GM23338 (cell line): ENCODE measurements around the gene FGFR2. TPM values are rescaled to one million over a fixed set of nuclear protein-coding genes. Genes with fewer than 3 reads are reported as not detected.

Experiments used
- ATAC-seq: fragments of 200-7000 bp; cut with Tn5 transposase; 3 replicates; pipeline ENCODE4 v1.9.1; 2020
- DNase-seq: peaks from one replicate; pipeline ENCODE4 v3.0.0-alpha.2; 2015; ENCODE audit warnings: low spot score
- H2AFZ ChIP-seq: fragments of 200-600 bp; sonication (generic); 2 replicates; pipeline ENCODE4 v1.8.0; 2016; ENCODE audit warnings: antibody characterized with exemption, mild to moderate bottlenecking, moderate library complexity
- H3F3A ChIP-seq: fragments of 200-600 bp; sonication (generic); replicated peaks from 2 replicates; pipeline ENCODE4 v1.8.0; 2017; ENCODE audit warnings: antibody characterized with exemption, mixed run types, low read depth
- H3K27ac ChIP-seq: fragments of 200-600 bp; sonication (generic); 2 replicates; pipeline ENCODE4 v1.6.1; 2016; ENCODE audit warnings: low read depth
- H3K27me3 ChIP-seq: fragments of 200-600 bp; sonication (generic); 2 replicates; pipeline ENCODE4 v1.8.0; 2016; ENCODE audit warnings: mild to moderate bottlenecking, mixed run types, moderate library complexity; ENCODE audit not compliant: insufficient read depth
- H3K36me3 ChIP-seq: fragments of 200-600 bp; sonication (generic); 2 replicates; pipeline ENCODE4 v1.8.0; 2016; ENCODE audit warnings: mild to moderate bottlenecking; ENCODE audit not compliant: insufficient read depth
- H3K4me1 ChIP-seq: fragments of 200-600 bp; sonication (generic); 2 replicates; pipeline ENCODE4 v1.8.0; 2016; ENCODE audit warnings: mild to moderate bottlenecking, moderate library complexity; ENCODE audit not compliant: insufficient read depth
- H3K4me2 ChIP-seq: fragments of 200-600 bp; sonication (generic); 2 replicates; pipeline ENCODE4 v1.7.1; 2017; ENCODE audit warnings: mixed run types
- H3K4me3 ChIP-seq: fragments of 200-600 bp; sonication (generic); 2 replicates; pipeline ENCODE4 v1.6.1; 2016; ENCODE audit warnings: mixed run types
- H3K79me2 ChIP-seq: fragments of 200-600 bp; sonication (generic); replicated peaks from 2 replicates; pipeline ENCODE4 v1.8.0; 2017; ENCODE audit warnings: mild to moderate bottlenecking; ENCODE audit not compliant: insufficient read depth
- H3K9me2 ChIP-seq: fragments of 200-600 bp; sonication (generic); 2 replicates; pipeline ENCODE4 v1.8.0; 2017; ENCODE audit not compliant: insufficient read depth
- H4K20me1 ChIP-seq: fragments of 200-600 bp; sonication (generic); replicated peaks from 2 replicates; pipeline ENCODE4 v1.8.0; 2017; ENCODE audit warnings: mild to moderate bottlenecking; ENCODE audit not compliant: insufficient read depth
- H3K27ac Mint-ChIP-seq: 2 replicates; pipeline ENCODE4 v1.8.0; 2020; ENCODE audit warnings: inconsistent platforms, mild to moderate bottlenecking, moderate library complexity, mixed read lengths
- H3K27me3 Mint-ChIP-seq: 3 replicates; pipeline ENCODE4 v1.8.0; 2022; ENCODE audit warnings: low read depth, mild to moderate bottlenecking, moderate library complexity, mixed read lengths, inconsistent platforms; ENCODE audit not compliant: insufficient read depth, poor library complexity
- H3K36me3 Mint-ChIP-seq: 3 replicates; pipeline ENCODE4 v1.8.0; 2021; ENCODE audit warnings: low read depth, mild to moderate bottlenecking, inconsistent platforms, moderate library complexity, mixed read lengths
- H3K4me1 Mint-ChIP-seq: 3 replicates; pipeline ENCODE4 v1.8.0; 2020; ENCODE audit warnings: mild to moderate bottlenecking, inconsistent platforms, mixed read lengths
- H3K4me3 Mint-ChIP-seq: 3 replicates; pipeline ENCODE4 v1.8.0; 2021; ENCODE audit warnings: moderate library complexity, mild to moderate bottlenecking, inconsistent platforms, mixed read lengths
- H3K9me3 Mint-ChIP-seq: 3 replicates; pipeline ENCODE4 v1.8.0; 2020; ENCODE audit warnings: moderate library complexity, mild to moderate bottlenecking, inconsistent platforms, mixed read lengths
- CTCF ChIP-seq, 2 experiments: fragments of 200-600 bp in 1 of 2; sonication (generic) in 1 of 2; conservative IDR thresholded peaks; 2 replicates each; pipeline versions ENCODE4 v1.5.1 to v1.6.1; 2016 to 2017; ENCODE audit warnings: antibody characterized with exemption in 2 of 2, low read depth in 2 of 2, mild to moderate bottlenecking in 2 of 2, moderate library complexity in 1 of 2
- ETS1 ChIP-seq: IDR thresholded peaks from 2 replicates; pipeline ENCODE4 v1.6.1; 2016; ENCODE audit warnings: antibody characterized with exemption
- EZH2 ChIP-seq: fragments of 200-600 bp; sonication (generic); IDR thresholded peaks from one replicate; pipeline ENCODE4 v1.8.0; 2017; ENCODE audit warnings: antibody characterized with exemption, mild to moderate bottlenecking, low read depth; ENCODE audit not compliant: unreplicated experiment
- STAT1 ChIP-seq: IDR thresholded peaks from one replicate; pipeline ENCODE4 v1.6.1; 2016; ENCODE audit warnings: antibody characterized with exemption; ENCODE audit not compliant: unreplicated experiment
- ZNF114 ChIP-seq: fragments of 250-450 bp; sonication (Bioruptor Pico); IDR thresholded peaks from 2 replicates; pipeline ENCODE4 v1.5.0; 2020; ENCODE audit warnings: mild to moderate bottlenecking, moderate library complexity
- ZNF462 ChIP-seq: fragments of 250-450 bp; sonication (Bioruptor Pico); IDR thresholded peaks from 2 replicates; pipeline ENCODE4 v1.5.0; 2020; ENCODE audit warnings: mild to moderate bottlenecking, moderate library complexity
- polyA plus RNA-seq: library from polyadenylated mRNA; unstranded; fragments of >200 nt; fragmentation: Nextera tagmentation; extraction: Ambion mirVana; gene quantifications from 2 replicates; pipeline ENCODE4 v1.2.1, GENCODE V29; 2016
- total RNA-seq: library from RNA; depleted of rRNA; stranded (reverse); fragments of >200 nt; shearing (Covaris generic); gene quantifications from 2 replicates; pipeline ENCODE4 v1.2.3, GENCODE V29; 2014

FGFR2 gene
- total and polyA plus RNA-seq, 2 experiments from 2014 or later = 31.1 to 106 TPM

- DNase-seq (no peak), ATAC-seq (no peak)
- H3F3A ChIP-seq = peaks cover 19% of the 10 kb centered on the region
- no peak overlapping the region for H2AFZ ChIP-seq
- H3K9me2 ChIP-seq = no peaks in the 10 kb centered on the region
- H3K4me1 ChIP-seq = peaks cover 83% of the 10 kb centered on the region
- Mint-ChIP-seq H3K4me3 (peak overlapping the region; percentile 53), H3K27me3 (peaks cover 18% of the 10 kb centered on the region), H3K27ac (peak overlapping the region; percentile 76), H3K36me3 (peaks cover 32% of the 10 kb centered on the region), H3K4me1 (peaks cover 88% of the 10 kb centered on the region), H3K9me3 (no peaks in the 10 kb centered on the region)
- no peaks in the 10 kb centered on the region for H3K27me3 ChIP-seq
- no peak overlapping the region for H3K4me3 ChIP-seq
- H4K20me1 ChIP-seq = peaks cover 62% of the 10 kb centered on the region
- peak overlapping the region; percentile 78 for H3K4me2 ChIP-seq
- peaks cover 89% of the 10 kb centered on the region for H3K79me2 ChIP-seq
- H3K36me3 ChIP-seq = no peaks in the 10 kb centered on the region
- H3K27ac ChIP-seq = peak overlapping the region; percentile 98; the same call in 1 of the 2 replicates
- no peak for TF ChIP-seq ETS1
These were observed 20.7 kb downstream of the FGFR2 start for GRCh38 chr10:121577568-121577967.

GRCh38 chr10:121576139-121576538, 22.1 kb downstream of the FGFR2 start:
- no peaks in the 10 kb centered on the region for H3K9me2 ChIP-seq
- peaks cover 82% of the 10 kb centered on the region for H3K4me1 Mint-ChIP-seq
- peaks cover 26% of the 10 kb centered on the region for H3K36me3 Mint-ChIP-seq
- no peak overlapping the region for H3K4me3 ChIP-seq
- H3K4me1 ChIP-seq = peaks cover 78% of the 10 kb centered on the region
- no peaks in the 10 kb centered on the region for H3K27me3 ChIP-seq
- H4K20me1 ChIP-seq = peaks cover 63% of the 10 kb centered on the region
- TF ChIP-seq ZNF114 (no peak), ZNF462 (CRISPR knock-in tag) (no peak), EZH2 (no peak), STAT1 (no peak), CTCF (conservative IDR thresholded peaks at IDR 0.05; ENCODE audit: low read depth in 2 of 2) (no peak)
- no peak overlapping the region for H3K4me3 Mint-ChIP-seq
- no peak overlapping the region for H3K27ac ChIP-seq
- no peaks in the 10 kb centered on the region for H3K9me3 Mint-ChIP-seq
- peaks cover 18% of the 10 kb centered on the region for H3K27me3 Mint-ChIP-seq
- H3K36me3 ChIP-seq = no peaks in the 10 kb centered on the region
- H3K4me2 ChIP-seq = no peak overlapping the region
- H3F3A ChIP-seq = peaks cover 8% of the 10 kb centered on the region
- H3K79me2 ChIP-seq = peaks cover 89% of the 10 kb centered on the region
- no peak overlapping the region for H3K27ac Mint-ChIP-seq
- DNase-seq (no peak), ATAC-seq (no peak)
- no peak overlapping the region for H2AFZ ChIP-seq
